Fibroblast of skin of left biceps (primary cell): Measurements from ENCODE around the gene ABHD4.
"Not testable (repeated sequence)": the region's sequence is repeated elsewhere in the genome, so short reads cannot be mapped to it uniquely, and the experiment has no call there.

Experiments used
- DNase-seq, 2 experiments: peaks; one replicate each; pipeline ENCODE4 v3.0.0-alpha.2; 2013; ENCODE audit warnings: low read depth in 2 of 2

Gene ABHD4, protein sequence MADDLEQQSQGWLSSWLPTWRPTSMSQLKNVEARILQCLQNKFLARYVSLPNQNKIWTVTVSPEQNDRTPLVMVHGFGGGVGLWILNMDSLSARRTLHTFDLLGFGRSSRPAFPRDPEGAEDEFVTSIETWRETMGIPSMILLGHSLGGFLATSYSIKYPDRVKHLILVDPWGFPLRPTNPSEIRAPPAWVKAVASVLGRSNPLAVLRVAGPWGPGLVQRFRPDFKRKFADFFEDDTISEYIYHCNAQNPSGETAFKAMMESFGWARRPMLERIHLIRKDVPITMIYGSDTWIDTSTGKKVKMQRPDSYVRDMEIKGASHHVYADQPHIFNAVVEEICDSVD

GRCh38 chr14:22598099-22598895 lies at the start of gene ABHD4:
Gene ABHD4 (plus strand): TSS chr14:22598300. CDS start chr14:22598307, 7 bp downstream.
- no peak for DNase-seq

DNA sequence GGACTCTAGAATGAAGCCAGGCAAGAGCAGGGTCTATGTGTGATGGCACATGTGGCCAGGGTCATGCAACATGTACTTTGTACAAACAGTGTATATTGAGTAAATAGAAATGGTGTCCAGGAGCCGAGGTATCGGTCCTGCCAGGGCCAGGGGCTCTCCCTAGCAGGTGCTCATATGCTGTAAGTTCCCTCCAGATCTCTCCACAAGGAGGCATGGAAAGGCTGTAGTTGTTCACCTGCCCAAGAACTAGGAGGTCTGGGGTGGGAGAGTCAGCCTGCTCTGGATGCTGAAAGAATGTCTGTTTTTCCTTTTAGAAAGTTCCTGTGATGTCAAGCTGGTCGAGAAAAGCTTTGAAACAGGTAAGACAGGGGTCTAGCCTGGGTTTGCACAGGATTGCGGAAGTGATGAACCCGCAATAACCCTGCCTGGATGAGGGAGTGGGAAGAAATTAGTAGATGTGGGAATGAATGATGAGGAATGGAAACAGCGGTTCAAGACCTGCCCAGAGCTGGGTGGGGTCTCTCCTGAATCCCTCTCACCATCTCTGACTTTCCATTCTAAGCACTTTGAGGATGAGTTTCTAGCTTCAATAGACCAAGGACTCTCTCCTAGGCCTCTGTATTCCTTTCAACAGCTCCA lies 48.7 kb upstream of the ABHD4 start:
- DNase-seq = no peak

DNA sequence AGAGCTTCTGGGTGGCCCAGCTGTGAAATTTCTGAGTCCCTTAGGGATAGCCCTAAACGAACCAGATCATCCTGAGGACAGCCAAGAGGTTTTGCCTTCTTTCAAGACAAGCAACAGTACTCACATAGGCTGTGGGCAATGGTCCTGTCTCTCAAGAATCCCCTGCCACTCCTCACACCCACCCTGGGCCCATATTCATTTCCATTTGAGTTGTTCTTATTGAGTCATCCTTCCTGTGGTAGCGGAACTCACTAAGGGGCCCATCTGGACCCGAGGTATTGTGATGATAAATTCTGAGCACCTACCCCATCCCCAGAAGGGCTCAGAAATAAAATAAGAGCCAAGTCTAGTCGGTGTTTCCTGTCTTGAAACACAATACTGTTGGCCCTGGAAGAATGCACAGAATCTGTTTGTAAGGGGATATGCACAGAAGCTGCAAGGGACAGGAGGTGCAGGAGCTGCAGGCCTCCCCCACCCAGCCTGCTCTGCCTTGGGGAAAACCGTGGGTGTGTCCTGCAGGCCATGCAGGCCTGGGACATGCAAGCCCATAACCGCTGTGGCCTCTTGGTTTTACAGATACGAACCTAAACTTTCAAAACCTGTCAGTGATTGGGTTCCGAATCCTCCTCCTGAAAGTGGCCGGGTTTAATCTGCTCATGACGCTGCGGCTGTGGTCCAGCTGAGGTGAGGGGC lies 48.0 kb upstream of the ABHD4 start:
- peak in 1 of 2 experiments; percentile 39 for DNase-seq

- no peak for DNase-seq
These were observed 46.5 kb upstream of the ABHD4 start for GRCh38 chr14:22551605-22551997.

DNA sequence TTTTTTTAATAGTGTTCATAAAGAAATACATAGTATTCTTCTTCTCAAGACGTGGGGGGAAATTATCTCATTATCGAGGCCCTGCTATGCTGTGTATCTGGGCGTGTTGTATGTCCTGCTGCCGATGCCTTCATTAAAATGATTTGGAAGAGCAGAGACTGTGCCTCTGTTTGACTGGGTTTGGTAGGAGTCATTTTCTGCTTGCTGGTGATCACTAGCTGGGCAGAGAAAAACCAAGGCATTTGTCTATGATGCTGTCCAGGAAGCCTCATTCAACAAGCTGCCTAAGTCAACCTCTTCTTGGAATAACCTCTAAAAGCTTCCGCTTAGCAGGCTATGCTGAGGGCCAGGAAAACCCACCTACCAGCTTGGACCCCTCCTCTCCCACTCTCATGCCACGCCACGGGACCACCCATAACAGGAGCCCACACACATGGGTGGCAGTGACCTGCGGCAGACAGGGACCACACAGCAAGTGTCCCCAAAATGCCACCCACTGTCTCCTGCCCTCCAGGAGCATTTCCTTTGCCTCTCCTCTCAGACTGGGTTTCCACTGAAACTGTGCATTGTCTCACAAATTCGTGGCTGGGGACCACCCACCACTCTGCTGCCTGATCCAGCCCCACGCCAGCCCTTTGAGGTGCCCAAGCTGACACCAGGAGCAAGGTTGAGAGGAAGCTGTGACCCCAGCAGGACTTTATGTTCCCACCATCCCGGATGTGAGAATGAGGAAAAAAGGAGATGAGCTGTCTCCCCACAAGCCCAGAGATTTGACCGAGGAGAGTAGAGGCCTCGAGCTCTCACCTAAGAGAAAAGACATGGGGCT lies 45.9 kb upstream of the ABHD4 start:
- no peak for DNase-seq

DNA sequence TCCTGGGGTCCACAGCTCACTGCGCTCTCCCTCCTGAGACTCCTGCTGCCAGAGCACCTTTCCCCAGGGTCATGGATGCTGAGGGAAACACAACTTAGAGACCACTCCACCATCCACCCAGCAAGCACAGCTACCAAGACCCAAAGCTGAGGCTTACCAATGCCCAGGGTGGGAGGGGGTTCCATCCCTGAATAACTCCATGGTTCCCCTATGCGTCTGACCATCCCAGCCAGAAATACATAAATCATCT lies 45.3 kb upstream of the ABHD4 start:
- no peak for DNase-seq

GRCh38 chr14:22553445-22553844 lies 44.7 kb upstream of the ABHD4 start:
- DNase-seq = no peak

- not testable (repeated sequence) for DNase-seq
These were observed 44.1 kb upstream of the ABHD4 start for GRCh38 chr14:22553861-22554497.

DNA sequence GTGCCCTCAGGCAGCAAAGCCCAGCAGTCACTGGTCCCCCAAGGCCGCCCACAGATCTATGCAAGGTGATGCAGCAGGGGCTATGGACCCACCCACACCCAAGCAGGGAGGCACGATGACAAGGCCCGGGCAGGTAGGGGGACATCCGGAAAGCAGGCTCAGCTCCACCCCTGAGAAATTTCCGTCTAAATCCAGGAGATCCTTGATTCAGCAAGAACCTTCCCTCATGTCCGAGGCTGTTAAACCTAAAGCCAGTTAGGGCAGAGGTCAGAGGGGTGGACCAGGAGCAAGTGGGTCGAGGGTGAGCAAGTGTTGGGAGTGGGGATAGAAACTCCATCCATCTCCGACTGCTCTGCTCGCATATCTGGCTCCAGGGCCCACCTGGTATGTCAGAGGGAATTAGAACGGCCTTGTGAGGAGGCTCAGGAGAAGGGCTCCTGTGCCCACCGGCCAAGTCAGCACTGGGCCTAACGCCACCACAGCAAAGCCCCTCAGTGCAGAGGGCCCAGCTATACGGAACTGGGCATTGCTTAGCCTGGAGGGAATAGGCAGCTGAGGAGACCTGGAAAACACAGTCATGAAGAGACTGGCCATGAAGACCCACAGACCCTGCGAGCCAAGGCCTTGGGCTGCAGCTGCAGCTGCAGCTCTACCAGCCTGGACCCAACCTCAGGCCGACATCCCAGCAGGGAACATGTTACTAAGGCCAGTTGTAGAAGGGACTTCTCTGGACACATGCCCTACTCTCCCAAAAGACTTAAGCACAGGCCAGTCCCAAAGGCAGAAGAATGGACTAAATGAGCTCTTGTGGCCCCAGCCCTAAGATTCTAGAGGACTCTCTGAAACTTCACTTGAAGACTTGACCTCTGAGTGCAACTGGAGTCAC lies 43.4 kb upstream of the ABHD4 start:
- DNase-seq = no peak

- DNase-seq = no peak
These were observed 42.6 kb upstream of the ABHD4 start for GRCh38 chr14:22555384-22556011.

GRCh38 chr14:22556021-22556989 lies 41.8 kb upstream of the ABHD4 start:
- no peak for DNase-seq

DNA sequence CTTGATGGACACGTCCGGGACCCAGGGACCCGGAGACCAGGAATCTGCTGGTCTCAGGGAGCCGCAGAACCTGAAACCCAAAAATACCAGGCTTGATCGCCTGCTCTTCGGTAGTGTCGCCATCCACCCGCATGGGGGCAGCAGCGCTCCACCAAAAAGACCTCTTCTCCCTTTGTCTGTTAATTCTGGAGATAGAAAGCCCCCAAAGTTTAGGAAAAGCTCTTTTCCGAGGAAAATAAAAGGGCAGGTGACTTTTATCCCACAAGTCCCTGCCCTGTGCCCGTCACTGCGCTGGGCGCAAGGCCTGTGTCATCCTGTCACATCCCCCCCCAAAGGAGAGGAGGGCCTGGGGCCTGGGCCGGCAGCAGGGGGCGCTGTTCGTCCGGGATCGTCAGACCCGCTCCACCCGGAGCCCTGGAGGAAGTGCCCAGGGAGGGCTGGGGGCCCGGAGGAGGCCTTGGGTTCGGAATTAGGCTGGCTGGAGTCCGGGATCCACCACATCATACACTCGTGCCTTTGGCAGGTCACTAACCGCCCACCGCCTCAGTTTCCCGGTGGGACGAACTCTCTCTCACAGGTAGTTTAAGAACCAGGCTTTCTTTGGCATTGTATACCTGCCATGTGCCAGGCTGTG lies 41.0 kb upstream of the ABHD4 start:
- DNase-seq = peak in 1 of 2 experiments; percentile 36

DNA sequence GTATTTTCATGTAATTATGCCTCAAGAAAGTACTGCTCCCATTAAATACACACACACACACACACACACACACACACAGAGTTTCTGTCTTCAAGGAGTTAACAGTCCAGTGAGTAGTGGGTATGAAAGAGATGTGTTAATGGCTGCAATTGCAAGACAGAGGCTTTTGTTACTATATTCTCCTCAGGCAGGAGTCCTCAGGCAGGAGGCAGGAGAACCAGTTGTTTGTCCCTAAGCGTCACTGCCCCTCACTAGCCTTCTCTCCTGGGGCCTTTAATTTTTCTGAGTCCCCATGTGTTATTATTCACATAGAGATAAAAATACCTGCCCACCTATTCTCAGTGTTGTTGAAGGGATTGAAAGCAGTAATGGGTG lies 40.3 kb upstream of the ABHD4 start:
- no peak for DNase-seq

DNA sequence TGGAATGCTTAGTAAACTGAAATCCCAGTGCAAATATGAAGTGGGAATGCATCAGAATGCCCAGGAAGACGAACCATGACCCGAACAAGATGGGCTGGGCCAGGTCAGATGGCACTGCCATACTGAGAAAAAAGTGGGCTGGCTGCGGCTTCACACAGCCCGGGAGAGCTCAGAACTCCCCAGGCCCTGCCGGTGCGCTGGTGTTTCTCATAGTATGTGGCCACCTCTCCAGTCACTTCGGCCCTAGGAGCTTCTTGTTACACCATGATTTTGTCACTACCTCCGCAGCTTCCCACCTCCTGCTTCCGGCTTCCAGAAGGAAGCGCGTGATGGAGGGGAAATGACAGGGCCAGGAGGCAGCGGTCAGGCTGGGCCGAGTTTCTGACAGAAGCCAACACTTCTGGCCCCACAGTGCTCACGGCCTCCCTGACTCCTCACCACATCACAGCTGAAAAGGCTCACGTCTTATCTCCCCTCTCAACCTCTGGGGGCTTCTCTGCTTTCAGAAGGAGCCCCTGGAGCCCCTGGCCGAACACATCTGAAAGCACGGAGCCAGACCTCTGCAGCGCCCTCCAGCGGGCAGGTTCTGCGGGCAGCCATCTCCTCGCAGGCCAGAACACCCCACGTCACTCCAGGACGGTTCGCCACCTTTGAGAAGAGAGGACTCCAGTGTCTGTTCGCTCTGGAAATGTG lies 39.7 kb upstream of the ABHD4 start:
- no peak for DNase-seq

DNA sequence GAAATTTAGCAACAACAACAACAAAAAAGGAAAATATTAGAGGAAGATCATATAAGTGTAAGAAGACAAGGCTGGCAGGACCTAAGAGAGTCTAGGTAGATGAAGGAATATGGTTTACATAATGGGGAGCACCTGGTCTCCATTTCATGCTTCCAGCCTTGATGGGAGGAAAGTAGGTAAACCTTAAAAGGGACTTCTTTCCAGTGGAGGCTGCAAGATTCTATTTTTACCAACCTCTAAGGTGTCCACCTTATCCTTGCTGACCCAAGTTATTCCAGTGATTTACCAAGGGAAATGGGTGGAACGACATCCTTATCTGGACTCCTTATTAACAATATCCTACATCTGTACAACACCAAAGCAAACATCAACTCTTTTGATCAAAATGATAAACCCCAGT lies 39.1 kb upstream of the ABHD4 start:
- no peak for DNase-seq

GRCh38 chr14:22560662-22561365 lies 37.3 kb upstream of the ABHD4 start:
- no peak for DNase-seq

GRCh38 chr14:22561366-22561660 lies 36.8 kb upstream of the ABHD4 start:
- DNase-seq = no peak
